Cardiac septum (tissue), 1 donor: Measurements from ENCODE around the gene KCNK1. TPM values are rescaled to one million over a fixed set of nuclear protein-coding genes. Genes with fewer than 3 reads are reported as not detected.

Experiments
- DNase-seq: peaks from one replicate; pipeline ENCODE4 v3.0.0-alpha.2; 2020; ENCODE audit warnings: low spot score
- intact Hi-C: fragments of 100-400 bp; cut with DNase I; formaldehyde crosslinking; loops from one replicate; pipeline ENCODE4 v1.14.0; 2022
- total RNA-seq: library from RNA; stranded (reverse); fragmentation: NEBNext Ultra II Directional; extraction: Animal tissue kit (Norgen Biotek cat#: 25700); gene quantifications from one replicate; pipeline ENCODE4 v1.2.1, GENCODE V29; 2021
- donor health status: DM: no; HTN: no; CAD: no.

Gene KCNK1
- total RNA-seq, 1 donor from 2014 or later, result 10.3 TPM

DNA sequence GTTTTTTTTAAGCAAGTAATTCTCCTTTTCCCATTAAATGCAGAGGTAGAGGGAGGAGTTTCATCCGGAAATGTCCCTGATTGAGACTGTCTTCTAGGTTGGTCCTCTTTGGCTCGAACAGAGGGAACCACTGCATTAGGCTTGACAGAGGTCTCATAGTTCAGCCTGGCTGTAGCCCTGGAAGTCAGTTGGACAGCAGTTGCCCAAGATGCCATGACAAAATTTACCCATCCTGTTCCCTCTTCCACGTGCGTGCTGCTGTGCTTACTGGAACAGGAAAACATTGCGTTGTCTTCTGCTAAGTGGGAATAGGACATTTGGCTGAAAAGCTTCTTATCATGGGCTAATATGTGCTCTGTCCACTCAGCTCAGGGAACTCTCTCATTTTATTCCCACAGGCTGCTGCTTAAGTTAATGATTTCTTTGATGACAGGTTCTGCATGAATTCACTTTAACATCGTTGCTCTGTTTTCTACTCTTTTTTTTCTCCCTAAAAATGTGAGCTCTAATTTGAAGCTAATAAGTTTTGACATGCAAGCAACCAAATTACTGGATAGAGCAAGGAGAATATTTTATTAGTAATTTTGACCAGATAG lies 18.0 kb downstream of the KCNK1 start:
- intact Hi-C loops, result no loop called here
- DNase-seq, result no peak

- intact Hi-C loops, result no loop called here
- no peak for DNase-seq
Observed at GRCh38 chr1:233632436-233632835, 18.5 kb downstream of the KCNK1 start.

DNA sequence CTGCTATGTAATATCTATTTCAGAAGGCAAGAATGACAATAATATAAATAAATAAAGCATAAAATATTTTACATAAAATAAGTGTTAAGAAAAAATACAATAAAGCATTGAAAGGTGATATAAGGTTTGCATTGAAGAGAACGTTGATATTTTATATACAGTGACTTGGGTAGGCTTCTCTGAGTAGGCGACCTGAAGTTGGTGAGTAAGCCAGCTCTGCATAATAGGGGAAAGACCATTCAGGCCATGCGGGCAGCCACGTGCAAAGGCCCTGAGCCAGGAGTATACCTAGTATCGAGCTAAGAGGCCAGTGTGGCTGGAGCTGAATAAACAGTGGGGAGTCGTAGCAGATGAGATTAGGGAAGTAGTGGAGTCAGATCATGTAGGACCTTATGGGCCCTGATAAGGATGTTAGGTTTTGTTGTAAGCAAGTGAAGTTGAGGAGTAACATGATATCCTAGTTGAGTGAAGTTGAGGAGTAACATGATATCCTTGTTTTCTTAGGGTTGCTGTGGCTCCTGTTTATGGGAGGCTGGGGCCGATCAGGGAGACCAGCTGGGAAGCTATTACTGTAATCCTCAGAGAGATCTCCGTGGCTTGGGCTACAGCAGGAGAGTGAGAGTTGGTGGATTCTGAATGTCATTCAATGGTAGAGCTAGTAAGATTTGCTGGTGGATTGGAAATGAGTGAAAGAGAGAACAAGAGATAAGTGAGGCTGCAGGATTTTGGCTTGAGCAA lies 22.0 kb downstream of the KCNK1 start:
- intact Hi-C loops, result no loop called here
- DNase-seq, result no peak

DNA sequence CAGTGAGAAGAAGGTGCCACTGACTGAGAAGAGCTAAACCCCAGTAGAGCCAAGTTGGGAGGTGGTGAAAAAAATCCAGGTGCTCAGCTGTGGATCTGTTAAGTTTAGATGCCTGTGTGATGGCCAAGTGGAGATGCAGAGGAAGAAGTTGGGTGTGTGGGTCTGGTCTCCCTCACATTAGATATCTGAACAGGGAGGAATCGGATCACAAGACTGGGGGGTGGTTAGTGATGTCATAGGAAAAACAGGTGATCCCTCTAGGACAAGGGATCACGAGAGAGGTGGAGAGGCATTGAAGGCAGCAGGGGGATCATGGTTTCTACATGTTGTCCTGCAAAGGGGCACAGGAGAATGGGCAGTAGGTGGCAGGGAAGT lies 22.6 kb downstream of the KCNK1 start:
- intact Hi-C loops, result no loop called here
- no peak for DNase-seq

DNA sequence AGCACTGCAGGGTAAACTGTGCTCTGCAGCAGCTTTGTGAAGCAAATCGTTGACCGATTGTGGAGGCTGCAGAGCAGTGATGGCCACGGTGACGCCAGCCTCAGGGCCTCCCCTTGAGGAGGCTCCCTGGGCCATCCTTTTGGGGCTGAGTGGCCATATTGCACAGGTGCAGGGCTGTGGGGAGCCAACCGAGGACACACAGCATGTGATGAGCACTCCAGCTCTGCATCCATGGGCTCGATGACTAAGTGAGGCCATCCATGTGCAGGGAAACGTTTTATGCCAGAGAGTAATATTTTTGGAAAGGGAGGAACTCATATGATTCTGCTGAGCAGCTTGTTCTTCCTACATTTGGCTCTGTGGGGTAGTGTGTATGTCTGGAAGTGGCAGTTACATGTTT lies 24.6 kb downstream of the KCNK1 start:
- no peak for DNase-seq
- intact Hi-C loops, result no loop called here

DNA sequence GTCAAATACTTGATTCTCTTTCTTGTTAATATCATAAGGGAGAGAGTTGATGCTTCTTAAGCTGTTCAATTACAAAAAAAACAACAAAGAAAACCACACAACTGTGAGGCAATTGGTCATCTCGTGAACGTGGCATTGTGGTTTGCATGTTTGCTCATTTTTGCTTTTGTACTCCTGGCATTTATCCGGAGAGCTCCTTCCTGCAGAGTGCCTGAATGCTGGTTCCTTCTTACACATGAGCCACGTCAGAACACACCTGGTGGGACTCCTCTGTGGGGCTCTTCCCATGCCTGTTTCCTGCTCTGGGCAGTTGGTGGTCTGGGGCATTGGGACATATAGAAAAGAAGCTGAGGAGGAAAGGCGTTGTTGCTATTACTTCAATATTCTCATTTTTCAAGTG lies 25.7 kb downstream of the KCNK1 start:
- DNase-seq, result no peak
- intact Hi-C loops, result no loop called here

GRCh38 chr1:233640179-233640578 lies 26.3 kb downstream of the KCNK1 start:
- intact Hi-C loops, result no loop called here
- DNase-seq, result no peak

DNA sequence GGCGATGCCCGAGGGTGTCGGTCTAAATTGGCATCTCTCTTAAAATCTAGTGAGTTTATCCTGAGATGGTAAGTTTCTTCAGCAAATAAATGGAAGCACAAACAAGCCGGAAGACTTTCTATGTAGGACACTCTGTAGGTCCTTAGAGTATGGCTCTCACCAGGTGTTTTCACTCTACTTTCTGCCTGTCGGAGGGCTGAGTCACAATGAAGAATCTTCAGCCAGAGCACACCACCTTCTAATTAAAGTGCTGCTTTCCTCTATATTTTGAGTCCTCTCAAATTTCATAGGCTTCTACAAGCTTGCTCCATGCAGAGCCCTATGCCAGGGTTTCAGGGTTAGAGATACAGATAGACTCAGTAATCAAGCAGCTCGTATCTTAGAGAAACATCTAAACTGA lies 27.1 kb downstream of the KCNK1 start:
- DNase-seq, result no peak
- intact Hi-C loops, result no loop called here

- DNase-seq, result no peak
- intact Hi-C loops, result no loop called here
Observed at GRCh38 chr1:233647073-233647472, 33.2 kb downstream of the KCNK1 start.

DNA sequence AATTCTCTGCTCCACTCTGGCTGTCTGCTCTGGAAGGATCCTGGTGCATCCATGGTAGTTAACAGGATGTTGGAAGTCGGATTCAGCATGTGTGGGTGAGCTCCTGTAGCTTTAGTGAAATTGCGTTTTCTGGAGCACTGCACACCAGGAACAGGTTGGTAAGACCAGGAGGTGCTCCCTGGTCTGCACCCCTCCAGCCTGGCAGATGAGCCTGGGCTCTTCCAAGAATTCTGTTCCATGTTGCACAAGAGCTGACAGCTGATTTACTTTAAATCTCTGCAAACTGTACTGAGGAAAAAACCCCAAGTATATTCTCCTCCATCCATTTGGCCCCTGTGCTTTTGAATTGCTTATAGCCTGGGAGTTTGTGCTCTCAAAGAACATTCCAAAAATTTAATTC lies 33.7 kb downstream of the KCNK1 start:
- intact Hi-C loops, result no loop called here
- no peak for DNase-seq

DNA sequence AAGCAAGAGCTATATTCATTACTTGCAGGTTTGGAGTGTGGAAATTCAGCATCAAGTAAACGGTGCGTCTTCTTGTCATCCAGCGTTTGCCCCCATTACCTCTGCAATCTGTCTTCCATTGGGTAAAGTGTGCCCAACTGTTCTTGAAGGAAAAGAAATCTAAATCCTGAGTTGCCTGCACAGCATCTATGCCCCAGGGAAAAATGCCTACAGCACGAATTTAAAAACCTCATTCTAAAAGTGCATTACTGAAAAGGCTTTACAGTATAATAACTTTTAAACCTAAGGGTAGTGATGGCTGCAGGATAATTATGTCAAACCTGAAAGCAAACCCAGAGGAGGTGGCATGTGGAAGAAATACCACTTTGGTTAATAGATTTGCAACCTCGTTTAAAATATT lies 37.2 kb downstream of the KCNK1 start:
- no peak for DNase-seq
- intact Hi-C loops, result no loop called here

DNA sequence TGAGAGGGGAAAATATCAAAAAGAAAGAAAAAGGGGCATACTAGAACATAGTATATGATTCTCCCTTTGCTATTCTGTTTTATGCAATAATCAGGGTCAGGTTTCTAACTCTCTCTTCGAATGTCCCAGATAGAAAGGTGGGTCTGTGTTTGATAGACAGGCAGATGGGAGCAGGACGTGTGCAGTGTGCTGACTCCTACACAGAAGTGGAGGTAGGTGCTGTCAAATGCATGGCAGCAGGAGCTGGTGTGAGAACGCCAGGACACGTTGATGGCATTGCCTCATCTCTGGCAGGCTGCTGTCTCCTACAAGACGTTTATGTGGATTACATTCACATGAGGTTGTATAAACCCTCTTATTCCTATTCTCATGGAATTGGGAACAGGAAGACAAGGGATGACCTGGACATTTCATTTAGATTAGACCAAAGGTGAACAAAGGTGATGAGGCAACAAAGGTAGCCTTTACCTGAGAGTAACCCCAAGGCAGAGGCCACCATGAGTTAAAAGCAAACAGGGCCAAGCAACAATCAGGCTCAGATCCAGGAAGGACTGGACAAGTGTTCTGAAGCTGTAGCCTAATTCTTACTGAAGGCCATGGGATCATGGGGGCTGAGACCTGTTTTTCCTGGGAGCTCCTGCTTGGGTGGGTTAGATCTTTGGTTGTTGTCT lies 37.8 kb downstream of the KCNK1 start:
- intact Hi-C loops, result no loop called here
- DNase-seq, result no peak

DNA sequence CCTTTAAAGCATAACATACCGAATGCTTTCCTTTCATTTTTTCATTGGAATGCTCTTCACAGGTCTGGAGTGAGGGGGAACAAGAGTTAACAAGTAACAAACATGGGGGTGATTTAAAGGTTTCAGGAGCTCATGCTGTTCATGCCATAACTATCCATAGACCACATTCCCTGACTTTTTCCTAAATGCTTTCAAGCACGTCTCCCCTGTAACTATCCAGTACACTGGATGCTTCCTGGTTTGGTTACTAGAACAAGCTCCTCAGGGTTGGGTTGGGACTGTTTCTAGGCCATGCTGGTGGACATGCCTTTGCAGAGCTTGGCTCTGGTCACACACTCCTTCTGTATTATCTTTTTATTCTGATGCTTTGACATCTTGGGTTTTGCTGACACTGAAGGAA lies 38.6 kb downstream of the KCNK1 start:
- DNase-seq, result no peak
- intact Hi-C loops, result no loop called here

DNA sequence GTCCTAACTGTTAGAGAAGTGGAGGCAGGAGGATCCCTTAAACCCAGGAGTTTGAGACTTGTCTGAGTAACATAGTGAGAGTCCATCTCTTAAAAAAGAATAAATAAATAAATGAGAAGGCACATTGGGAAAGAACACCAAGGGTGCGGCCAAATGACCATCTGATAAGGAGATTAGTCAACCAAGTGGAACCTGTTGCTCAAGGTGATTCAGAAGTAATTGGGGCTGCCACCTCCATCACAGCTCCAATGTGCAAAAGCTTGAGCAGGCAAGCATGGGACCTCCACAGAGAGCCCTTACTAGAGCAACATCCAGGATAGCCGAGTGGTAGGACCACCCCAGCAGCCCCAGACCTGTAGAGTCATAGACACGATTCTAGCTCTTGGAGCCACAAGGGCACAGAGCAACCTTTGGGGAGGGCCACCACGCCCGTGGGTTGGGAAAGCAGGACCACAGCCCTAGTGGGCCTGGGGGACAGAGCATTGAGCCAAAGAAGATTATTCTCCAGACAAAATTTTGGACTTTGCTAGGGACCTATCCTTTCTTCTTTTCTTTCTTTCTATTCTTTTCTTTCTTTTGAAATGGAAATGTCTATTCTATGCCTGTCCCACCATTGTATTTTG lies 40.9 kb downstream of the KCNK1 start:
- no peak for DNase-seq
- intact Hi-C loops, result no loop called here

DNA sequence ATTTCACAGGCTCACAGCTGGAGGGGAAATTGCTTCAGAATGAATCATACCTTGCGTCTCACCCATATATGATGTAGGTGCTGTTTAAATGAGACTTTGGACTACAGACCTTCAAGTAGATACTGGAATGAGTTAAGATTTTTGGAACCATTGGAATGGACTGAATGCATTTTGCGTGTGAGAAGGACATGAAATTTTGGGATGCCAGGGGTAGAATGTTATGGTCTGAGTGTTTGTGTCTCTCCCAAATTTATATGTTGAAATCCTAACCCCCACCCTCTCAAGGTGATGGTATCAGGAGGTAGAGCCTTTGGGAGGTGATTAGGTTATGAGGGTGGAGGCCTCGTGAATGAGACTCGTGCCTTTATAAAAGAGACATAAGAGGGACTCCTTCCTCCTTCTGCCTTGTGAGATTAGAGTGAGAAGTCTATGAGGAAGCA lies 41.4 kb downstream of the KCNK1 start:
- intact Hi-C loops, result no loop called here
- DNase-seq, result no peak

- no peak for DNase-seq
- intact Hi-C loops, result no loop called here
Observed at GRCh38 chr1:233656032-233656635, 42.2 kb downstream of the KCNK1 start.

- intact Hi-C loops, result no loop called here
- DNase-seq, result no peak
Observed at GRCh38 chr1:233656687-233657086, 42.8 kb downstream of the KCNK1 start.

DNA sequence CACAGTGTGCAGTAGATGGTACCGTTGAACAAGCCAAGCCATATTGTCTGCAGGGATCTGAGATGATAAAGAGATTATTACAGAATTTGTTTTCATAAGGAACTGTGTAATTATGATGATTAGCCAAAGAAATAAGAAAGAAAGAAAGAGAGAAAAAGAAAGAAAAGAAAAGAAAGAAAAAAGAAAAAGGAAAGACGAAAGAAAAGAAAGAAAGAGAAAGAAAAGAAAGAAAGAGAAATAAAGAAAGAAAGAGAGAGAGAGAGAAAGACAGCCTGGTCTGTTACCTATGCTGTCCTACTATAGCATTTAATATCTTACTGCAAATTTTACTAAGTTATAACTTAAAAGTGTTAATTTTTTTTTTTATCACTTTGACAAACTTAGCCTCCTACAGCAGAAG lies 43.6 kb downstream of the KCNK1 start:
- intact Hi-C loops, result no loop called here
- DNase-seq, result no peak

DNA sequence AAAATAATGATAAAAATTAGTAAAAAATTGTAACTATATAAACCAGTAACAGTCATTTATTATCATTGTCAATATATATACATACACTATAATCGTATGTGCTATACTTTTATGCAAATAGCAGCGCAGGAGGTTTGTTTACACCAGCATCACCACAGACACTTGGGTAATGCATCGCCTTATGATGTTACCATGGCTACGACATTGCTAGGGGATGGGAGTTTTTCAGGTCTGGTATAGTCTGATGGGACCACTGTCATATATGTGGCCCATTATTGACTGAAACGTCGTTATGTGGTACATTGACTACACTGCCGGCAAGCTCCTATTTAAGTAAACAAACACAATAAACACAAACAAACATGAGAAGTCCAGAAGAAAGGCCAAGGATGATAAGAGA lies 45.6 kb downstream of the KCNK1 start:
- DNase-seq, result no peak
- intact Hi-C loops, result no loop called here

DNA sequence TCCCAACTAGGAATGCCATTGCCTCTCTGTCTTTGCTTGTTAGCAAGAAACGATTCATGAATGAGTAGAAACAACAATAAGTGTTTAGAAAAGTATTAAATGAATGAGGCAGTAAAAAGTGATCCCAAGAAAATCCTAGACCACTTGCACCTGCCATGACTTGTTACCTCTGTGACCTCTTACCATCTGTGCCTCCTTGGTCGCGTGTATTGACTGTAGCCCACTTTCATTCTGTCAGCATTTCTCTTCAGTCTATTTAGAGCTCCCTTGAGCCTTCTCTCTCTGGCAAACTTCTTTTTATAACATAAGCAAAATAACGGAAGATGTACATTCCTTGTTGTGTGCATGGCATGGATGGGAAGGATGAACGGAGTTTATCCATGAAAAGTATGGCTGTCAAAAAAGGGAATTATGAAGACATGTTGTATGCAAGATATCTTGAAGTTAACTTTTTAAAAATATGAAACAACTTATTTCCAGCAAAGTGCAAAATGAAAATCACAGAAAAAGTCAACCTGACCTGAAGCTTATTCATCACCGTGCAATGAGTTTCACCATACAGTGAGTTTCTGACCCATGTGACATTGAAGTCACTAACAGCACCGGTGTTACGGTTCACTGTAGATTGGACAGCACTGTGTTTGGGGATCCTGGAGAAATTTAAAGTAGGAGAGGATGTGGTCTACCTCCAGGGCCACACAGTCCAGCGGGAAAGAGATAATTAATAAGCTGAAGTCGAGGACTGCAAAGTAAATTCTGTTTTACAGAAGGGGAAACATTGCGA lies 47.7 kb downstream of the KCNK1 start:
- no peak for DNase-seq
- intact Hi-C loops, result no loop called here
